GM19238 (cell line): ENCODE measurements around the gene CACNG7.
"Not testable (repeated sequence)": the region's sequence is repeated elsewhere in the genome, so short reads cannot be mapped to it uniquely, and the experiment has no call there.

Experiments used
- DNase-seq: peaks from one replicate; pipeline ENCODE4 v3.0.0; 2011; ENCODE audit warnings: low spot score; ENCODE audit not compliant: insufficient read length

CACNG7 gene

GRCh38 chr19:53905787-53906186, 3.3 kb upstream of the CACNG7 start:
- no peak for DNase-seq

- DNase-seq, result peak; percentile 76
These were observed 2.6 kb upstream of the CACNG7 start for GRCh38 chr19:53906211-53907192.

GRCh38 chr19:53907193-53907581, 1.9 kb upstream of the CACNG7 start:
- DNase-seq, result no peak

GRCh38 chr19:53907690-53908089, 1.4 kb upstream of the CACNG7 start:
- DNase-seq, result no peak

- no peak for DNase-seq
These were observed 758 bp upstream of the CACNG7 start for GRCh38 chr19:53908106-53908934.

GRCh38 chr19:53909471-53910169, 542 bp downstream of the CACNG7 start:
- no peak for DNase-seq

- no peak for DNase-seq
These were observed 1.1 kb downstream of the CACNG7 start for GRCh38 chr19:53910170-53910518.

GRCh38 chr19:53912653-53913052, 3.6 kb downstream of the CACNG7 start:
- DNase-seq, result no peak

GRCh38 chr19:53915000-53915399, 5.9 kb downstream of the CACNG7 start:
- no peak for DNase-seq

- no peak for DNase-seq
These were observed 6.9 kb downstream of the CACNG7 start for GRCh38 chr19:53916004-53916403.

GRCh38 chr19:53917356-53917755, 8.3 kb downstream of the CACNG7 start:
- DNase-seq, result no peak

- no peak for DNase-seq
These were observed 18.7 kb downstream of the CACNG7 start for GRCh38 chr19:53927739-53928138.

- no peak for DNase-seq
These were observed 27.0 kb downstream of the CACNG7 start for GRCh38 chr19:53936029-53936428.

GRCh38 chr19:53942001-53942786, 33.1 kb downstream of the CACNG7 start:
- no peak for DNase-seq

GRCh38 chr19:53944416-53944815, 35.3 kb downstream of the CACNG7 start:
- DNase-seq, result no peak

- no peak for DNase-seq
These were observed 35.9 kb downstream of the CACNG7 start for GRCh38 chr19:53944933-53945332.

GRCh38 chr19:53945441-53945840, 36.4 kb downstream of the CACNG7 start:
- DNase-seq, result no peak

- no peak for DNase-seq
These were observed 36.9 kb downstream of the CACNG7 start for GRCh38 chr19:53945998-53946397.

- no peak for DNase-seq
These were observed 38.5 kb downstream of the CACNG7 start for GRCh38 chr19:53947624-53948023.

GRCh38 chr19:53948611-53949010, 39.5 kb downstream of the CACNG7 start:
- not testable (repeated sequence) for DNase-seq

- no peak for DNase-seq
These were observed 42.4 kb downstream of the CACNG7 start for GRCh38 chr19:53951436-53951835.
